ENCODE data around the gene UCN2.
"Not testable (repeated sequence)": the region's sequence is repeated elsewhere in the genome, so short reads cannot be mapped to it uniquely, and the experiment has no call there.

The UCN2 gene

GRCh38 chr3:48535578-48535977, 28.0 kb downstream of the UCN2 start:
- no peak for ATAC-seq

- ATAC-seq: no peak
These were observed 30.6 kb downstream of the UCN2 start for GRCh38 chr3:48532977-48533337.

- ATAC-seq: no peak
These were observed 31.2 kb downstream of the UCN2 start for GRCh38 chr3:48532271-48532976.

- ATAC-seq: not testable (repeated sequence)
These were observed 32.9 kb downstream of the UCN2 start for GRCh38 chr3:48530701-48531100.

GRCh38 chr3:48528754-48529153, 34.8 kb downstream of the UCN2 start:
- no peak for ATAC-seq

GRCh38 chr3:48528048-48528447, 35.5 kb downstream of the UCN2 start:
- ATAC-seq: no peak

GRCh38 chr3:48524970-48525369, 38.6 kb downstream of the UCN2 start:
- ATAC-seq: no peak

GRCh38 chr3:48521635-48522034, 41.9 kb downstream of the UCN2 start:
- ATAC-seq: no peak

- no peak for ATAC-seq
These were observed 44.3 kb downstream of the UCN2 start for GRCh38 chr3:48519277-48519643.

- no peak for ATAC-seq
These were observed 44.8 kb downstream of the UCN2 start for GRCh38 chr3:48518638-48519276.

GRCh38 chr3:48518069-48518468, 45.5 kb downstream of the UCN2 start:
- no peak for ATAC-seq

- peak in 1 of 2 donors; percentile 27 for ATAC-seq
These were observed 47.0 kb downstream of the UCN2 start for GRCh38 chr3:48516571-48516970.

GRCh38 chr3:48514431-48515227, 49.0 kb downstream of the UCN2 start:
- peak in 1 of 2 donors; percentile 58 for ATAC-seq

Measured in activated CD4-positive, CD25-positive, alpha-beta regulatory T cell treated with anti-CD3 and anti-CD28 coated beads, Interleukin-2, amount 50 U/mL, for 24 hours (primary cell).